Fibroblast of the aortic adventitia (primary cell): ENCODE data around the gene KIF26B. TPM values are rescaled to one million over a fixed set of nuclear protein-coding genes. Genes with fewer than 3 reads are reported as not detected.

ENCODE experiments used
- DNase-seq: peaks from one replicate; pipeline ENCODE4 v3.0.0-alpha.2; 2010; ENCODE audit warnings: low read depth
- H3K4me3 ChIP-seq: 2 replicates; pipeline ENCODE4 v1.5.1; 2011; ENCODE audit warnings: low read depth, mild to moderate bottlenecking, control low read depth, low read length, moderate library complexity
- CTCF ChIP-seq: IDR thresholded peaks from 2 replicates; pipeline ENCODE4 v1.5.1; 2011; ENCODE audit warnings: mild to moderate bottlenecking, low read length, control low read depth, inconsistent platforms; ENCODE audit not compliant: insufficient read depth
- total RNA-seq: library from RNA; depleted of rRNA; stranded (reverse); fragments of >200 nt; gene quantifications from 2 replicates; pipeline ENCODE4 v1.2.3, GENCODE V29; 2012; ENCODE audit warnings: low replicate concordance

Gene KIF26B
- total RNA-seq, 1 donor, result 4.6 TPM

GRCh38 chr1:245552331-245552730 is 397.5 kb downstream of the KIF26B start:
- no peak for TF ChIP-seq CTCF
- H3K4me3 ChIP-seq, result no peak overlapping the region
- DNase-seq, result no peak

GRCh38 chr1:245556057-245556456 is 401.3 kb downstream of the KIF26B start:
- H3K4me3 ChIP-seq, result no peak overlapping the region
- TF ChIP-seq CTCF, result no peak
- DNase-seq, result no peak

GRCh38 chr1:245558069-245558468 is 403.3 kb downstream of the KIF26B start:
- H3K4me3 ChIP-seq, result no peak overlapping the region
- TF ChIP-seq CTCF, result no peak
- DNase-seq, result no peak

GRCh38 chr1:245560316-245560859 is 405.6 kb downstream of the KIF26B start:
- TF ChIP-seq CTCF, result no peak

GRCh38 chr1:245561665-245562234 is 407.0 kb downstream of the KIF26B start:
- H3K4me3 ChIP-seq, result no peak overlapping the region
- TF ChIP-seq CTCF, result no peak
- DNase-seq, result no peak

More at GRCh38 chr1:245560316-245560859, 405.6 kb downstream of the KIF26B start:
- H3K4me3 ChIP-seq, result no peak overlapping the region
- DNase-seq, result no peak

- no peak overlapping the region for H3K4me3 ChIP-seq
- no peak for TF ChIP-seq CTCF
- no peak for DNase-seq
These were observed 411.3 kb downstream of the KIF26B start for GRCh38 chr1:245566134-245566533.

GRCh38 chr1:245566952-245567351 is 412.2 kb downstream of the KIF26B start:
- H3K4me3 ChIP-seq, result no peak overlapping the region
- peak; percentile 37 for DNase-seq
- no peak for TF ChIP-seq CTCF
